K562 (cell line): ENCODE data around the gene MINDY3. TPM values are rescaled to one million over a fixed set of nuclear protein-coding genes. Genes with fewer than 3 reads are reported as not detected.
A peak's percentile ranks its signal among the peaks of the same experiment; 100 is the strongest.

Source experiments
- EP400 ChIP-seq: fragments of 450-650 bp; IDR thresholded peaks from 2 replicates; pipeline ENCODE4 v1.6.1; 2017; ENCODE audit warnings: antibody characterized with exemption, mild to moderate bottlenecking, moderate library complexity
- FOXK2 ChIP-seq, 2 experiments: fragments of 450-650 bp; IDR thresholded peaks in 1 of 2; conservative IDR thresholded peaks in 1 of 2; 2 replicates each; pipeline ENCODE4 v1.6.1; 2016; ENCODE audit warnings: low read depth in 2 of 2, mild to moderate bottlenecking in 1 of 2
- MBD2 ChIP-seq: sonication (generic); IDR thresholded peaks from 2 replicates; pipeline ENCODE4 v1.6.1; 2016; ENCODE audit warnings: low read depth, borderline replicate concordance
- MGA ChIP-seq: fragments of 450-650 bp; IDR thresholded peaks from 2 replicates; pipeline ENCODE4 v1.6.1; 2016; ENCODE audit warnings: mild to moderate bottlenecking, moderate library complexity
- POLR2AphosphoS5 ChIP-seq: IDR thresholded peaks from 2 replicates; pipeline ENCODE4 v1.6.1; 2011; ENCODE audit warnings: mild to moderate bottlenecking, low read depth, low read length, moderate library complexity; ENCODE audit not compliant: control insufficient read depth, insufficient read depth
- polyA plus RNA-seq, 8 experiments: library from polyadenylated mRNA; depleted of rRNA in 4 of 8; stranded (reverse) in 5 of 8; unstranded in 3 of 8; fragments of >200 nt; fragmentation: Nextera tagmentation in 2 of 8; fragmentation: Illumina TruSeq in 1 of 8; extraction: Ambion mirVana in 2 of 8; extraction: Trizol in 1 of 8; gene quantifications; 2 replicates each; pipeline versions ENCODE4 v1.2.1 to v1.2.3, GENCODE V29; 2011 to 2014; ENCODE audit warnings: inconsistent platforms in 1 of 8, missing spikeins in 1 of 8
- total RNA-seq, 7 experiments: library from RNA; depleted of rRNA in 6 of 7; stranded (reverse); fragments of >200 nt in 6 of 7; fragmentation: Illumina TruSeq in 2 of 7; extraction: Trizol in 2 of 7; gene quantifications; 2 replicates each; pipeline versions ENCODE4 v1.2.1 to v1.2.3, GENCODE V29; 2011 to 2021; ENCODE audit warnings: low replicate concordance in 1 of 7

Gene MINDY3
- total and polyA plus RNA-seq, 9 of the 15 experiments (the other 6 are each of a cell fraction or from before 2014, with no cell fraction given), result 14.0 to 35.9 (median 23.6) TPM

- TF ChIP-seq MGA (no peak), FOXK2 (conservative IDR thresholded peaks at IDR 0.05 in 1 of 2, IDR thresholded peaks at IDR 0.05 in 1 of 2; ENCODE audit: low read depth in 2 of 2) (0 out of 4 replicates have a peak, but pooled peaks of 1 of the 2 experiments have one; percentile 34), EP400 (peak; percentile 63; the same call in 1 of the 2 replicates), POLR2AphosphoS5 (peak; percentile 52; the same call in 1 of the 2 replicates), MBD2 (peak; percentile 65; the same call in 1 of the 2 replicates)
- TF ChIP-seq, all 486 proteins: peak for 75
These were observed at the start of gene MINDY3 (continued) for GRCh38 chr10:15859906-15860691.
